Natural killer cell (primary cell): ENCODE results near the gene DBN1. TPM values are rescaled to one million over a fixed set of nuclear protein-coding genes. Genes with fewer than 3 reads are reported as not detected.

ENCODE experiments used
- ATAC-seq, 3 donors: fragments of 150-1000 bp in 2 of 3; fragments of 200-7000 bp in 1 of 3; cut with Tn5 transposase; 1 replicate in 1 of 3; 2 replicates in 2 of 3; pipeline ENCODE4 v1.10.0; 2021; ENCODE audit warnings: mild to moderate bottlenecking in 2 of 3, moderate library complexity in 2 of 3
- DNase-seq, 2 donors: peaks; one replicate each; pipeline versions ENCODE4 v3.0.0 to v3.0.0-alpha.2; 2013 to 2021; ENCODE audit warnings: mixed read lengths in 1 of 2
- H3K27ac ChIP-seq: one replicate; pipeline ENCODE4 v1.5.1; 2013; ENCODE audit warnings: mild to moderate bottlenecking, low read length
- H3K27me3 ChIP-seq: one replicate; pipeline ENCODE4 v1.6.1; 2013; ENCODE audit warnings: low read length; ENCODE audit not compliant: control insufficient read depth, insufficient read depth
- H3K36me3 ChIP-seq: one replicate; pipeline ENCODE4 v1.6.1; 2013; ENCODE audit warnings: low read length; ENCODE audit not compliant: control insufficient read depth, insufficient read depth
- H3K4me1 ChIP-seq: one replicate; pipeline ENCODE4 v1.6.1; 2013; ENCODE audit warnings: low read length; ENCODE audit not compliant: control insufficient read depth, insufficient read depth
- H3K4me3 ChIP-seq: one replicate; pipeline ENCODE4 v1.5.1; 2013; ENCODE audit warnings: low read length
- H3K9me3 ChIP-seq: one replicate; pipeline ENCODE4 v1.6.1; 2013; ENCODE audit warnings: low read length; ENCODE audit not compliant: control insufficient read depth, insufficient read depth
- H3K27ac Mint-ChIP-seq, 2 donors: one replicate each; pipeline ENCODE4 v1.8.0; 2022; ENCODE audit warnings: mild to moderate bottlenecking in 2 of 2, mixed read lengths in 2 of 2, moderate library complexity in 1 of 2
- H3K27me3 Mint-ChIP-seq, 2 donors: one replicate each; pipeline ENCODE4 v1.8.0; 2022; ENCODE audit warnings: low read depth in 2 of 2, mixed read lengths in 2 of 2
- H3K36me3 Mint-ChIP-seq: one replicate; pipeline ENCODE4 v1.8.0; 2022; ENCODE audit warnings: mixed read lengths
- H3K4me1 Mint-ChIP-seq, 2 donors: one replicate each; pipeline ENCODE4 v1.8.0; 2022; ENCODE audit warnings: mixed read lengths in 2 of 2
- H3K4me3 Mint-ChIP-seq: one replicate; pipeline ENCODE4 v1.8.0; 2022; ENCODE audit warnings: mild to moderate bottlenecking, moderate library complexity, mixed read lengths
- H3K9me3 Mint-ChIP-seq, 2 donors: one replicate each; pipeline ENCODE4 v1.8.0; 2022; ENCODE audit warnings: mixed read lengths in 2 of 2
- CTCF ChIP-seq: fragments of 200-600 bp; IDR thresholded peaks from one replicate; pipeline ENCODE4 v1.8.0; 2022; ENCODE audit warnings: antibody characterized with exemption
- WGBS: methylation state at CpG from one replicate; pipeline ENCODE4 v1.1.7; 2013; ENCODE audit warnings: missing lambda C conversion rate; ENCODE audit not compliant: insufficient coverage; 5-methylcytosine and 5-hydroxymethylcytosine counted together
- intact Hi-C: fragments of 100-400 bp; cut with micrococcal nuclease; formaldehyde crosslinking; loops from one replicate; pipeline ENCODE4 v1.14.2; 2022
- total RNA-seq, 4 donors: library from RNA; stranded (reverse); fragments of 120-200 nt in 1 of 4; gene quantifications; one replicate each; pipeline versions ENCODE4 v1.2.3 to v1.2.4, GENCODE V29; 2013 to 2022

The DBN1 gene
- total RNA-seq, 3 donors from 2014 or later (not counting 1 experiment from before 2014, with no cell fraction given): 13.7 to 25.2 (median 15.0) TPM

- no peaks in the 10 kb centered on the region for H3K9me3 ChIP-seq
- Mint-ChIP-seq H3K27ac (no peak overlapping the region), H3K4me3 (no peak overlapping the region), H3K36me3 (no peaks in the 10 kb centered on the region), H3K27me3 (no peaks in the 10 kb centered on the region), H3K9me3 (no peaks in the 10 kb centered on the region), H3K4me1 (peaks cover 24 to 59% of the 10 kb centered on the region in 2 donors)
- H3K27ac ChIP-seq: no peak overlapping the region
- 95% methylated on average over 37 of the region's 37 CpGs for WGBS
- no peaks in the 10 kb centered on the region for H3K27me3 ChIP-seq
- peaks cover 84% of the 10 kb centered on the region for H3K36me3 ChIP-seq
- ATAC-seq (no peak), DNase-seq (no peak)
- no peak overlapping the region for H3K4me3 ChIP-seq
- H3K4me1 ChIP-seq: peaks cover 73% of the 10 kb centered on the region
- TF ChIP-seq CTCF: no peak
- intact Hi-C loops: no loop called here
Observed at GRCh38 chr5:177435847-177436536, 37.4 kb downstream of the DBN1 start.

- Histone ChIP-seq H3K27me3 (no peaks in the 10 kb centered on the region), H3K4me3 (no peak overlapping the region), H3K27ac (peak overlapping the region; percentile 12), H3K9me3 (no peaks in the 10 kb centered on the region), H3K36me3 (peaks cover 84% of the 10 kb centered on the region), H3K4me1 (peaks cover 77% of the 10 kb centered on the region)
- 73% methylated on average over 20 of the region's 20 CpGs for WGBS
- ATAC-seq (no peak), DNase-seq (no peak)
- Mint-ChIP-seq H3K4me3 (no peak overlapping the region), H3K27ac (peak overlapping the region; percentile 70 to 94), H3K9me3 (no peaks in the 10 kb centered on the region), H3K4me1 (peaks cover 32 to 65% of the 10 kb centered on the region in 2 donors), H3K36me3 (no peaks in the 10 kb centered on the region), H3K27me3 (no peaks in the 10 kb centered on the region)
- TF ChIP-seq CTCF: no peak
- intact Hi-C loops: no loop called here
Observed at GRCh38 chr5:177434942-177435738, 38.3 kb downstream of the DBN1 start.

- H3K9me3 ChIP-seq: no peaks in the 10 kb centered on the region
- no peak overlapping the region for H3K4me3 ChIP-seq
- intact Hi-C loops: no loop called here
- H3K4me3 Mint-ChIP-seq: peak overlapping the region; percentile 37
- peaks cover 81% of the 10 kb centered on the region for H3K36me3 ChIP-seq
- H3K27me3 Mint-ChIP-seq: no peaks in the 10 kb centered on the region
- ATAC-seq (peak; percentile 21 to 44 (median 22)), DNase-seq (peak in 1 of 2 donors; percentile 71)
- H3K36me3 Mint-ChIP-seq: no peaks in the 10 kb centered on the region
- WGBS: 57% methylated on average over 8 of the region's 8 CpGs
- no peak for TF ChIP-seq CTCF
- no peaks in the 10 kb centered on the region for H3K27me3 ChIP-seq
- peak overlapping the region; percentile 12 for H3K27ac ChIP-seq
- peaks cover 33 to 65% of the 10 kb centered on the region in 2 donors for H3K4me1 Mint-ChIP-seq
- peaks cover 84% of the 10 kb centered on the region for H3K4me1 ChIP-seq
- peak overlapping the region; percentile 70 to 94 for H3K27ac Mint-ChIP-seq
- H3K9me3 Mint-ChIP-seq: no peaks in the 10 kb centered on the region
Observed at GRCh38 chr5:177434437-177434836, 39.0 kb downstream of the DBN1 start.
